Breast epithelium (tissue), 4 donors: ENCODE measurements around the gene NDOR1. TPM values are rescaled to one million over a fixed set of nuclear protein-coding genes. Genes with fewer than 3 reads are reported as not detected.
A peak's percentile ranks its signal among the peaks of the same experiment; 100 is the strongest.

ENCODE experiments used
- DNase-seq, 2 donors: peaks; one replicate each; pipeline ENCODE4 v3.0.0-alpha.2; 2019; ENCODE audit warnings: low spot score in 2 of 2
- H3K27ac ChIP-seq, 2 donors: fragments of 200-600 bp; sonication (generic) in 1 of 2; one replicate each; pipeline ENCODE4 v1.5.1; 2016 to 2019; ENCODE audit warnings: mild to moderate bottlenecking in 1 of 2
- H3K27me3 ChIP-seq, 2 donors: fragments of 200-600 bp; sonication (generic) in 1 of 2; one replicate each; pipeline versions ENCODE4 v1.5.1 to v1.6.0; 2017 to 2019; ENCODE audit warnings: control low read depth in 1 of 2, mild to moderate bottlenecking in 1 of 2
- H3K36me3 ChIP-seq: fragments of 200-600 bp; one replicate; pipeline ENCODE4 v1.5.1; 2019
- H3K4me1 ChIP-seq, 2 donors: fragments of 200-600 bp; sonication (generic); one replicate each; pipeline ENCODE4 v1.5.1; 2016 to 2019; ENCODE audit warnings: control low read depth in 1 of 2
- H3K4me3 ChIP-seq, 3 donors: fragments of 200-600 bp; sonication (generic); 1 replicate in 2 of 3; 2 replicates in 1 of 3; pipeline ENCODE4 v1.5.1; 2016 to 2019; ENCODE audit warnings: mild to moderate bottlenecking in 3 of 3, moderate library complexity in 2 of 3
- H3K9me3 ChIP-seq, 2 donors: fragments of 200-600 bp; sonication (generic) in 1 of 2; one replicate each; pipeline ENCODE4 v1.5.1; 2016 to 2019; ENCODE audit warnings: control low read depth in 1 of 2
- POLR2A ChIP-seq: fragments of 450-650 bp; IDR thresholded peaks from one replicate; pipeline ENCODE4 v1.6.1; 2016; ENCODE audit warnings: antibody characterized with exemption, mild to moderate bottlenecking, moderate library complexity
- POLR2AphosphoS5 ChIP-seq, 3 donors: sonication (generic); formaldehyde crosslinking; IDR thresholded peaks; one replicate each; pipeline ENCODE4 v1.6.1; 2017; ENCODE audit warnings: antibody characterized with exemption in 3 of 3
- intact Hi-C: fragments of 100-400 bp; cut with DNase I; formaldehyde crosslinking; loops from one replicate; pipeline ENCODE4 v1.15.1; 2023; ENCODE audit warnings: low total_unique reads
- total RNA-seq, 3 donors: library from RNA; depleted of rRNA; stranded (reverse); fragments of >200 nt; gene quantifications; one replicate each; pipeline ENCODE4 v1.1.0, GENCODE V29; 2016
- TF ChIP-seq, protein P1 (sequence below), 3 donors: fragments of 450-650 bp; IDR thresholded peaks; one replicate each; pipeline ENCODE4 v1.5.1; 2016 to 2017; ENCODE audit warnings: antibody characterized with exemption in 3 of 3, mild to moderate bottlenecking in 3 of 3, moderate library complexity in 3 of 3

The NDOR1 gene
- total RNA-seq, 3 donors from 2014 or later, result 4.6 to 9.5 (median 7.2) TPM

DNA sequence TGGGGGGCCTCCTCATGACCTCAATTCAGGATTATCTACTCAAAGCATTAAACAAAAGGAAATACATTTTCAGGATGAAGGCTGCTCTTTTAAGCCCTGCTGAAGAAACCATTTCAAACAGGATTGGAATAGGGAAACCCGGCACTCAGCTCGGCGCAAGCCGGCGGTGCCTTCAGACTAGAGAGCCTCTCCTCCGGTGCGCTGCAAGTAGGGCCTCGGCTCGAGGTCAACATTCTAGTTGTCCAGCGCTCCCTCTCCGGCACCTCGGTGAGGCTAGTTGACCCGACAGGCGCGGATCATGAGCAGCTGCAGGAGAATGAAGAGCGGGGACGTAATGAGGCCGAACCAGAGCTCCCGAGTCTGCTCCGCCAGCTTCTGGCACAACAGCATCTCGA lies 772 bp upstream of the NDOR1 start:
- intact Hi-C loops, result loop anchor here (5.0 kb wide), 1 partner anchor 707 kb away; no protein-coding TSS in a partner anchor
- TF ChIP-seq POLR2AphosphoS5 (IDR thresholded peaks at IDR 0.05), result no peak
- TF ChIP-seq, protein P1, sequence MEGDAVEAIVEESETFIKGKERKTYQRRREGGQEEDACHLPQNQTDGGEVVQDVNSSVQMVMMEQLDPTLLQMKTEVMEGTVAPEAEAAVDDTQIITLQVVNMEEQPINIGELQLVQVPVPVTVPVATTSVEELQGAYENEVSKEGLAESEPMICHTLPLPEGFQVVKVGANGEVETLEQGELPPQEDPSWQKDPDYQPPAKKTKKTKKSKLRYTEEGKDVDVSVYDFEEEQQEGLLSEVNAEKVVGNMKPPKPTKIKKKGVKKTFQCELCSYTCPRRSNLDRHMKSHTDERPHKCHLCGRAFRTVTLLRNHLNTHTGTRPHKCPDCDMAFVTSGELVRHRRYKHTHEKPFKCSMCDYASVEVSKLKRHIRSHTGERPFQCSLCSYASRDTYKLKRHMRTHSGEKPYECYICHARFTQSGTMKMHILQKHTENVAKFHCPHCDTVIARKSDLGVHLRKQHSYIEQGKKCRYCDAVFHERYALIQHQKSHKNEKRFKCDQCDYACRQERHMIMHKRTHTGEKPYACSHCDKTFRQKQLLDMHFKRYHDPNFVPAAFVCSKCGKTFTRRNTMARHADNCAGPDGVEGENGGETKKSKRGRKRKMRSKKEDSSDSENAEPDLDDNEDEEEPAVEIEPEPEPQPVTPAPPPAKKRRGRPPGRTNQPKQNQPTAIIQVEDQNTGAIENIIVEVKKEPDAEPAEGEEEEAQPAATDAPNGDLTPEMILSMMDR (IDR thresholded peaks at IDR 0.05), result no peak
- TF ChIP-seq POLR2A, result no peak
- DNase-seq, result no peak
- H3K4me3 ChIP-seq, result peak overlapping the region; percentile 95 to 98 (median 98)
- H3K36me3 ChIP-seq, result no peaks in the 10 kb centered on the region
- H3K9me3 ChIP-seq, result no peaks in the 10 kb centered on the region
- H3K27me3 ChIP-seq, result no peaks in the 10 kb centered on the region
- peak overlapping the region; percentile 89 to 92 for H3K27ac ChIP-seq
- peaks cover 15 to 29% of the 10 kb centered on the region in 2 donors for H3K4me1 ChIP-seq

DNA sequence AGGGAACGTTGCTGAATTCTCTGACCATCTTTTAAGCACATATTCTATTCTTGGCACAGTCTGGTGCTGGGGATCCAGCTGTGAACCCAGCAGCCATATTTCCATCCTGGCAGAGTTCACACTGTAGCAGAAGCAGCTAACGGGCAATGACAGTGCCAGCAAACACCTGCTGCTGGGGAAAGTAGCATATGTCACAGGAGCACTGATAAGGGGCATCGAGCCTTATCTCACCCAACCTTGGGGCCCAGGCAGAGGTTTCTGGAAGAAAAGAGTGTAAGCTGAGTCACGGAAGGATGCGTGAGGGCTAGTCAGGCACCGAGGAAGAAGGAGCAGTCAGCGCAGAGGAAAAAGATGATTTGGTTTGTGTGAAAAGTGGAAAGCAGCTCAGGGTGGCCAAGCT lies 1.1 kb downstream of the NDOR1 start:
- DNase-seq, result no peak
- Histone ChIP-seq H3K27ac (no peak overlapping the region), H3K36me3 (no peaks in the 10 kb centered on the region), H3K4me3 (peak overlapping the region in 2 of 3 donors; percentile 95 to 98), H3K9me3 (no peaks in the 10 kb centered on the region), H3K27me3 (no peaks in the 10 kb centered on the region), H3K4me1 (peaks cover 13 to 29% of the 10 kb centered on the region in 2 donors)
- intact Hi-C loops, result loop anchor here (5.0 kb wide), 1 partner anchor 709 kb away; no protein-coding TSS in a partner anchor
- no peak for TF ChIP-seq POLR2A
- TF ChIP-seq, protein P1 (IDR thresholded peaks at IDR 0.05), result no peak

- H3K27ac ChIP-seq, result no peak overlapping the region
- no peak overlapping the region for H3K4me3 ChIP-seq
- intact Hi-C loops, result no loop called here
- DNase-seq, result no peak
- no peaks in the 10 kb centered on the region for H3K36me3 ChIP-seq
- H3K27me3 ChIP-seq, result no peaks in the 10 kb centered on the region
- no peaks in the 10 kb centered on the region for H3K9me3 ChIP-seq
- TF ChIP-seq POLR2AphosphoS5 (IDR thresholded peaks at IDR 0.05) (no peak), POLR2A (no peak)
- TF ChIP-seq, protein P1 (IDR thresholded peaks at IDR 0.05), result no peak
- peaks cover 1 to 6% of the 10 kb centered on the region in 2 donors for H3K4me1 ChIP-seq
Measured at GRCh38 chr9:137211532-137211931, 6.0 kb downstream of the NDOR1 start.

DNA sequence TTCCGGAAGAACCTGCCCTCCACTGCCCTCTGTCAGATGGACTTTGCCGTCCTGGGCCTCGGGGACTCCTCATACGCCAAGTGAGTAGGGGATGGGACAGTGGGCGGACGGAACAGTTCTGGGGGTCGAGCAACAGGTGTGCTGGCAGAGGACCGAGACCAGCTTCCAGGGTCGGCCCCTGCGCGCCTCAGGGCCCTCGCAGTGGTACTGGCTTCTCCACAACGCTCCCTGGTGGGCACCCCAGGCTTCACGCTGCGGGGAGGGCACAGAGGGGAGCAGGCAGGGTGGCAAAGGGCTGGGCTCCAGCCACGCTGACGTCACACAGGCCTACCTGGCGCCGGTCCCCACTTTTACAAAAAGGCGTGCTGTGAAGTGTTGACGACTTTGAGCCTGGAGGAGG lies 7.0 kb downstream of the NDOR1 start:
- Histone ChIP-seq H3K27me3 (no peaks in the 10 kb centered on the region), H3K27ac (no peak overlapping the region), H3K4me1 (peaks cover 0 to 8% of the 10 kb centered on the region in 2 donors), H3K9me3 (no peaks in the 10 kb centered on the region), H3K36me3 (no peaks in the 10 kb centered on the region), H3K4me3 (peak overlapping the region in 2 of 3 donors; percentile 19 to 48)
- no peak for DNase-seq
- intact Hi-C loops, result no loop called here
- TF ChIP-seq POLR2AphosphoS5 (IDR thresholded peaks at IDR 0.05), result no peak
- TF ChIP-seq POLR2A, result no peak
- TF ChIP-seq, protein P1 (IDR thresholded peaks at IDR 0.05), result no peak

DNA sequence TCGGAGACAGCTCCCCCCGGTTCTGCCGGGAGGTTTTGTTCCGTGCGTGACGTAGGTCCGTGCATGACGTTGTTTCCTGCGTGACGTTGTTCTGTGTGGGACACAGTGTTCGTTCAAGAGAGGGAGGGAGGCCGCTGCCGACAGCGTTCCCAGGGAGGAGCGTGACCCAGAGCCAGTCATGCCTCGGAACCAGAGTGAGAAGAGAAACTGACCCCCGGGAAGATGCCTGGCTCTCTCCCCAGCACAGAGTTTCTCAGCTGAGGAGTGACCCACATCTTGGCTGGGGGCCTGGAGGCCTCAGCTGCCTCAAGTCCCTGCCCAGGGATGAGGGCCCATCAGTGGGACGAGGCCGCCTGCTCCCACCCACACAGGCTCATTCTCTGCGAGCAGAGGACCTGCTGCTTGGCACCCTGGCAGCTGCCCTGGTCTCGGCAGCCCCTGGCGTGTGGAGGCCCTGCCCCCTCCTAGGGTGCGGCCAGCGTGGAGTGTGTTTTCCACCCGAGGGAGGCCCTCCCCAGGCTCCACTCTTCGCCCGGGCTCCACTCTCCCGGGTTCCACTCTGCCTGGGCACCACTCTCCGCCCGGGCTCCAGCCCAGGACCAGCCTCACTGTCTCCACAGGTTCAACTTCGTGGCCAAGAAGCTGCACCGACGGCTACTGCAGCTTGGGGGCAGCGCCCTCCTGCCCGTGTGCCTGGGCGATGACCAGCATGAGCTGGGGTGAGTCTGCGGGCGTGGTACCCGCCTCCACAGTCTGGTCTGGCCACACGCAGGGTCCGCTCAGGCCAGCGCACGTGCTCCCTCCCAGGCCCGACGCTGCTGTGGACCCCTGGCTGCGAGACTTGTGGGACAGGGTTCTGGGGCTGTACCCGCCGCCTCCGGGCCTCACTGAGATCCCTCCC lies 7.9 kb downstream of the NDOR1 start:
- no peak for DNase-seq
- H3K9me3 ChIP-seq, result no peaks in the 10 kb centered on the region
- intact Hi-C loops, result no loop called here
- H3K36me3 ChIP-seq, result no peaks in the 10 kb centered on the region
- H3K4me3 ChIP-seq, result peak overlapping the region in 2 of 3 donors; percentile 19 to 48
- TF ChIP-seq, protein P1 (IDR thresholded peaks at IDR 0.05), result no peak
- TF ChIP-seq POLR2A (no peak), POLR2AphosphoS5 (IDR thresholded peaks at IDR 0.05) (no peak)
- H3K4me1 ChIP-seq, result peaks cover 0 to 17% of the 10 kb centered on the region in 2 donors
- no peaks in the 10 kb centered on the region for H3K27me3 ChIP-seq
- H3K27ac ChIP-seq, result peak overlapping the region in 1 of 2 donors; percentile 74
